ENCODE data around the gene NLRP3. TPM values are rescaled to one million over a fixed set of nuclear protein-coding genes. Genes with fewer than 3 reads are reported as not detected.

NLRP3 gene
- total RNA-seq, 1 experiment from 2014 or later: not detected

GRCh38 chr1:247402120-247402675, 13.8 kb upstream of the NLRP3 start:
- WGBS (ENCODE audit: extremely low coverage, insufficient read length, low lambda C conversion rate): no CpG with 5 or more reads among the region's 7 CpGs
- no peak overlapping the region for H2BK15ac ChIP-seq (ENCODE audit: low read depth, low read length)
- H3K27ac ChIP-seq (ENCODE audit: insufficient read length, low read depth, low read length): no peak overlapping the region
- no peaks in the 10 kb centered on the region for H3K79me2 ChIP-seq (ENCODE audit: insufficient read depth, low read length)
- no peak overlapping the region for H3K23ac ChIP-seq (ENCODE audit: insufficient read length, low read depth, low read length)
- H3K9ac ChIP-seq (ENCODE audit: extremely low read depth, insufficient read length, low read length): no peak overlapping the region
- no peak overlapping the region for H2AK5ac ChIP-seq (ENCODE audit: insufficient read length, low read length)
- H3K79me1 ChIP-seq (ENCODE audit: insufficient read depth, low read depth, low read length, poor library complexity, severe bottlenecking): no peaks in the 10 kb centered on the region
- no peak for DNase-seq
- no peak overlapping the region for H4K8ac ChIP-seq (replicated peaks; ENCODE audit: insufficient read length, low read depth, low read length)
- no peak overlapping the region for H3K4ac ChIP-seq (ENCODE audit: low read depth, low read length)
- no peak overlapping the region for H3K27ac Mint-ChIP-seq
- TF ChIP-seq, protein P1, sequence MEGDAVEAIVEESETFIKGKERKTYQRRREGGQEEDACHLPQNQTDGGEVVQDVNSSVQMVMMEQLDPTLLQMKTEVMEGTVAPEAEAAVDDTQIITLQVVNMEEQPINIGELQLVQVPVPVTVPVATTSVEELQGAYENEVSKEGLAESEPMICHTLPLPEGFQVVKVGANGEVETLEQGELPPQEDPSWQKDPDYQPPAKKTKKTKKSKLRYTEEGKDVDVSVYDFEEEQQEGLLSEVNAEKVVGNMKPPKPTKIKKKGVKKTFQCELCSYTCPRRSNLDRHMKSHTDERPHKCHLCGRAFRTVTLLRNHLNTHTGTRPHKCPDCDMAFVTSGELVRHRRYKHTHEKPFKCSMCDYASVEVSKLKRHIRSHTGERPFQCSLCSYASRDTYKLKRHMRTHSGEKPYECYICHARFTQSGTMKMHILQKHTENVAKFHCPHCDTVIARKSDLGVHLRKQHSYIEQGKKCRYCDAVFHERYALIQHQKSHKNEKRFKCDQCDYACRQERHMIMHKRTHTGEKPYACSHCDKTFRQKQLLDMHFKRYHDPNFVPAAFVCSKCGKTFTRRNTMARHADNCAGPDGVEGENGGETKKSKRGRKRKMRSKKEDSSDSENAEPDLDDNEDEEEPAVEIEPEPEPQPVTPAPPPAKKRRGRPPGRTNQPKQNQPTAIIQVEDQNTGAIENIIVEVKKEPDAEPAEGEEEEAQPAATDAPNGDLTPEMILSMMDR (conservative IDR thresholded peaks at IDR 0.05): no peak
- H4K91ac ChIP-seq (ENCODE audit: insufficient read length, low read depth, low read length): no peak overlapping the region
- no peak overlapping the region for H3K56ac ChIP-seq (ENCODE audit: insufficient read length, low read depth, low read length)
- H2BK20ac ChIP-seq (ENCODE audit: low read depth, low read length, poor library complexity, severe bottlenecking): no peak overlapping the region
- no peak overlapping the region for H3K18ac ChIP-seq (ENCODE audit: insufficient read length, low read depth, low read length)
- H3K9me3 Mint-ChIP-seq: no peaks in the 10 kb centered on the region; a peak in 1 of 5 replicates
- no peaks in the 10 kb centered on the region for H3K23me2 ChIP-seq (ENCODE audit: insufficient read length, low read depth, low read length, poor library complexity, severe bottlenecking)
- no peaks in the 10 kb centered on the region for H3K27me3 ChIP-seq (ENCODE audit: insufficient read depth, low read length)
- peaks cover 0 to 5% of the 10 kb centered on the region in 2 experiments; a peak in 2 of 4 replicates for H3K4me1 Mint-ChIP-seq
- H2BK12ac ChIP-seq (ENCODE audit: insufficient read length, low read depth, low read length): no peak overlapping the region
- H3K9me3 ChIP-seq (ENCODE audit: control insufficient read depth, low read depth, low read length): no peaks in the 10 kb centered on the region
- no peaks in the 10 kb centered on the region for H3K4me1 ChIP-seq (ENCODE audit: insufficient read depth, low read length)
- H4K5ac ChIP-seq (ENCODE audit: insufficient read length, low read depth, low read length): no peak overlapping the region
- H3K4me3 Mint-ChIP-seq: no peak overlapping the region
- no peak overlapping the region for H3K4me2 ChIP-seq (ENCODE audit: insufficient read depth, insufficient read length, low read length)
- no peaks in the 10 kb centered on the region for H3K27me3 Mint-ChIP-seq (ENCODE audit: low read depth)
- no peaks in the 10 kb centered on the region for H4K20me1 ChIP-seq (ENCODE audit: control insufficient read depth, insufficient read depth, insufficient read length)
- no peak overlapping the region for H2AFZ ChIP-seq (ENCODE audit: low read length)
- H2BK120ac ChIP-seq (ENCODE audit: low read depth, low read length, poor library complexity, severe bottlenecking): no peak overlapping the region
- no peaks in the 10 kb centered on the region for H3K36me3 Mint-ChIP-seq (ENCODE audit: insufficient read depth in 1 of 3, low read depth in 3 of 3)
- no peak overlapping the region for H3K14ac ChIP-seq (ENCODE audit: insufficient read depth, low read length)
- H2BK5ac ChIP-seq (ENCODE audit: insufficient read length, low read length): no peak overlapping the region
- H3T11ph ChIP-seq (ENCODE audit: low read length): no peak overlapping the region

All from H9 (cell line).